HG03103 (cell line): ENCODE data around the gene FMN1.

Experiments
- ATAC-seq: cut with Tn5 transposase; IDR thresholded peaks from one replicate; pipeline ENCODE4 v1.9.1; 2021; ENCODE audit warnings: low read depth; ENCODE audit not compliant: unreplicated experiment

The FMN1 gene

GRCh38 chr15:32757426-32757825 is 437.1 kb downstream of the FMN1 start:
- ATAC-seq = no peak

GRCh38 chr15:32750979-32751378 is 443.5 kb downstream of the FMN1 start:
- ATAC-seq = no peak

- ATAC-seq = no peak
Measured at GRCh38 chr15:32747921-32748342, 446.6 kb downstream of the FMN1 start.

- no peak for ATAC-seq
Measured at GRCh38 chr15:32746116-32746857, 448.2 kb downstream of the FMN1 start.

- no peak for ATAC-seq
Measured at GRCh38 chr15:32743411-32744140, 450.9 kb downstream of the FMN1 start.

- no peak for ATAC-seq
Measured at GRCh38 chr15:32739522-32740063, 454.9 kb downstream of the FMN1 start.

- ATAC-seq = no peak
Measured at GRCh38 chr15:32738666-32739065, 455.8 kb downstream of the FMN1 start.

GRCh38 chr15:32737304-32737703 is 457.2 kb downstream of the FMN1 start:
- ATAC-seq = no peak

GRCh38 chr15:32736701-32737061 is 457.8 kb downstream of the FMN1 start:
- ATAC-seq = no peak

- ATAC-seq = no peak
Measured at GRCh38 chr15:32735989-32736700, 458.4 kb downstream of the FMN1 start.

- ATAC-seq = no peak
Measured at GRCh38 chr15:32733281-32733680, 461.2 kb downstream of the FMN1 start.

GRCh38 chr15:32732574-32733157 is 461.8 kb downstream of the FMN1 start:
- ATAC-seq = no peak

GRCh38 chr15:32730677-32731654 is 463.5 kb downstream of the FMN1 start:
- no peak for ATAC-seq

- ATAC-seq = no peak
Measured at GRCh38 chr15:32729700-32730395, 464.7 kb downstream of the FMN1 start.

GRCh38 chr15:32723171-32723948 is 471.2 kb downstream of the FMN1 start:
- ATAC-seq = peak; percentile 93

- ATAC-seq = no peak
Measured at GRCh38 chr15:32722136-32722535, 472.4 kb downstream of the FMN1 start.

- ATAC-seq = no peak
Measured at GRCh38 chr15:32721596-32721995, 472.9 kb downstream of the FMN1 start.
